Kidney epithelial cell (primary cell): ENCODE measurements around the gene DNAJC4. TPM values are rescaled to one million over a fixed set of nuclear protein-coding genes. Genes with fewer than 3 reads are reported as not detected.

Experiments used
- DNase-seq: peaks from one replicate; pipeline ENCODE4 v3.0.0-alpha.2; 2010; ENCODE audit warnings: low read depth
- H3K27me3 ChIP-seq: 2 replicates; pipeline ENCODE4 v1.6.0; 2011; ENCODE audit warnings: low read length; ENCODE audit not compliant: control insufficient read depth, insufficient read depth
- H3K36me3 ChIP-seq: 2 replicates; pipeline ENCODE4 v1.5.1; 2011; ENCODE audit warnings: low read length; ENCODE audit not compliant: control insufficient read depth, insufficient read depth
- H3K4me3 ChIP-seq: 2 replicates; pipeline ENCODE4 v1.5.1; 2011; ENCODE audit warnings: low read depth, mild to moderate bottlenecking, control low read depth, low read length
- CTCF ChIP-seq: IDR thresholded peaks from 2 replicates; pipeline ENCODE4 v1.5.1; 2011; ENCODE audit warnings: mild to moderate bottlenecking, moderate library complexity, low read length, control low read depth, inconsistent platforms; ENCODE audit not compliant: insufficient read depth, poor library complexity, severe bottlenecking
- total RNA-seq: library from RNA; depleted of rRNA; stranded (reverse); fragments of >200 nt; gene quantifications from 2 replicates; pipeline ENCODE4 v1.2.3, GENCODE V29; 2015

Gene DNAJC4
- total RNA-seq, 1 donor from 2014 or later, result 14.8 TPM

DNA sequence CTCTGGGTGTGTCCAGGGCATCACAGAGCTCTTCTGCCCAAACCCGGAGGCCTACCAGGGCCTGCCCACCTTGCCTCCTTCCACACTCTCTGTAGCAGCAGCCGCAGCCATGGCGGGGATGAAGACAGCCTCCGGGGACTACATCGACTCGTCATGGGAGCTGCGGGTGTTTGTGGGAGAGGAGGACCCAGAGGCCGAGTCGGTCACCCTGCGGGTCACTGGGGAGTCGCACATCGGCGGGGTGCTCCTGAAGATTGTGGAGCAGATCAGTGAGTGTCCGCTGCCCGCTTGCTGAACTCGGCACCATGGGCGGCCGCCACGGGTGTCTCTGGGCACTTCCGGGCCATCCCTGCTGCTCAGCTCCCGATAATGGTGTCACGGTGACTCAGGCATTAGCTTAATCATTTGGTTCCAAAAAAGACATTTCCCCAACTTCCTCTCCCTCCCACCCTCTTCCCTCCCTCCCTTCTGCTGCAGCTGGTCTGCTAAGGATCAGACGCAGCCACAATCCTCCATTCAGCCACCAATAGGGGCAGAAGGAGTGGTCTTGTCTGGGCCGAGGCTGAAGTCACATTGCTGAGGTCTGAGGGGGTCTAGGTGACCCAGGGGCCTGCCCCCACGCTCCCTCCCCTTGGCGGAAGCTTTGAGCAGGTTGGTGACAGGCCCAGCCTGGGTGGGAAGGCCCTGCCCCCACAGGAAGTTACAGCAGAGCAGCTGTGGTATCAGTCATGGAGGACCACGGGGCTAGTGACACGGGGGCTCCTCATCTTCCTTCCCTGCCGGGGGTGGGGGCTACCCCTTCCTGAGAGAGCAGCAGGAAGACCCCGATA, 22.9 kb upstream of the DNAJC4 start:
- DNase-seq, result no peak
- Histone ChIP-seq H3K4me3 (no peak overlapping the region), H3K36me3 (peaks cover 2% of the 10 kb centered on the region), H3K27me3 (no peaks in the 10 kb centered on the region)
- no peak for TF ChIP-seq CTCF

DNA sequence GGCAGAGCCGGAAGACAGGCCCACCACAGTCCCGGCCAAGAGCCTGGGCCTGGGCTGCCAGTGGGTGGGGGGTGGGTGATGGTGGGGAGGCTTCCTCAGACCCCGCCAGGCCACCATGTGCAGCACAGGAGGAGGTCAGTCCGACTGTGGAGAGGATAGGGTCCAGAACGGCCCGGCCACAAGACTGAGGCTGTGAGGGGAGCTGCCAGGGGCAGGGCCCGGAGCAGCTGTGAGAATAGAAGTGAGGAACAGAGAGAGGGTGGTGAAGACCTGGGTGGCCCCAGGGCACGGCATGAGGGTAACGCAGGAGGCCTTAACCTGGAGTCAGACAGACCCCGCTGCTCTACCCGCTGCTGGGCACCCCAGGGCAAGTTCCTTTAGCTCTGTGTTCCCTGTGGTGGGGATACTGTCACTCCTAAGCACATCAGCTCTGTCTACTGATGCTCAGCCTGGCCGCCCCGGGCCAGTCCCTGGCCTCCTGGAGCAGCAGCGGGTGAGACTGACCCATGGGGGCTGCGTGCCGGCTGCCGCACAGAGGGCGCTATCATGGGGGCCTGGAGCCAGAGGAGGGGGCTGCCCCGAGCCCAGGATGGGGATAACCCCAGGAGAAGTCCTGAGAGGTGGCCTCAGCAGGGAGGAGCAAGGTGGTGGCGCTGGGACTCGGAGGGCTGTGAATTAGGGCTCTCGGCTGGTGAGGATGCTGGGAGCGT, 22.1 kb upstream of the DNAJC4 start:
- no peak for TF ChIP-seq CTCF
- no peak for DNase-seq
- H3K27me3 ChIP-seq, result no peaks in the 10 kb centered on the region
- H3K4me3 ChIP-seq, result no peak overlapping the region
- H3K36me3 ChIP-seq, result peaks cover 2% of the 10 kb centered on the region

- Histone ChIP-seq H3K27me3 (no peaks in the 10 kb centered on the region), H3K36me3 (peaks cover 2% of the 10 kb centered on the region), H3K4me3 (no peak overlapping the region)
- TF ChIP-seq CTCF, result no peak
- no peak for DNase-seq
Measured at GRCh38 chr11:64208796-64209562, 21.4 kb upstream of the DNAJC4 start.

DNA sequence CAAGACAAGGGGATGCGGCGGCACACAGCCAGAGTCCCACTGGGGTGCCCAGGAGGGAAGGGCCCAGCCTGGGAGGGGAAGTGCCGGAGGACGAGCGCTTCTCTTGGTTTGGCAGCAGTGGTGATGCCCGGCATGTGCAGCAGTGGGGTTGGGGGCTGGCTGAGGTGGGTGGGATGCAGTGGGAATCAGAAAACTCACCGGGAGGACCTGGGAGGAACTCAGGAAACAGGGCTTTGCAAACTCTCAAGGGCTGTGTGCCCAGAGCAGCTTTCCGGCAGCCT, 20.8 kb upstream of the DNAJC4 start:
- peaks cover 2% of the 10 kb centered on the region for H3K36me3 ChIP-seq
- no peak for TF ChIP-seq CTCF

GRCh38 chr11:64210301-64211020, 19.9 kb upstream of the DNAJC4 start:
- TF ChIP-seq CTCF, result no peak
- H3K27me3 ChIP-seq, result no peaks in the 10 kb centered on the region
- H3K36me3 ChIP-seq, result peaks cover 2% of the 10 kb centered on the region
- H3K4me3 ChIP-seq, result no peak overlapping the region
- no peak for DNase-seq

More for the DNA sequence above, 20.8 kb upstream of the DNAJC4 start:
- DNase-seq, result no peak
- no peaks in the 10 kb centered on the region for H3K27me3 ChIP-seq
- H3K4me3 ChIP-seq, result no peak overlapping the region
